WTC11 (cell line): ENCODE measurements around the gene NKX6-2. TPM values are rescaled to one million over a fixed set of nuclear protein-coding genes. Genes with fewer than 3 reads are reported as not detected.

Source experiments
- ATAC-seq: fragments of 200-7000 bp; cut with Tn5 transposase; 2 replicates; pipeline ENCODE4 v1.10.0; 2021; ENCODE audit warnings: mild to moderate bottlenecking, moderate library complexity
- CTCF ChIA-PET: fragments of 300-600 bp; sonication (Branson Sonifier 250); formaldehyde crosslinking; loops from one replicate; lab custom pipeline; 2021; ENCODE audit warnings: antibody characterized with exemption; lab: Charles Lee
- POLR2A ChIA-PET: fragments of 350-600 bp; sonication (Branson Sonifier 250); formaldehyde crosslinking; loops from one replicate; lab custom pipeline; 2021; ENCODE audit warnings: antibody characterized with exemption; lab: Charles Lee
- DNase-seq: peaks from one replicate; pipeline ENCODE4 v3.0.0; 2021; ENCODE audit warnings: low spot score
- H3K27ac Mint-ChIP-seq: 2 replicates; pipeline ENCODE4 v1.8.0; 2021; ENCODE audit warnings: mixed read lengths
- H3K27me3 Mint-ChIP-seq: 2 replicates; pipeline ENCODE4 v1.8.0; 2021; ENCODE audit warnings: low read depth, mild to moderate bottlenecking, moderate library complexity, mixed read lengths
- H3K36me3 Mint-ChIP-seq: 2 replicates; pipeline ENCODE4 v1.8.0; 2021; ENCODE audit warnings: mixed read lengths
- H3K4me1 Mint-ChIP-seq: 2 replicates; pipeline ENCODE4 v1.8.0; 2022; ENCODE audit warnings: mixed read lengths
- H3K4me3 Mint-ChIP-seq: 2 replicates; pipeline ENCODE4 v1.8.0; 2021; ENCODE audit warnings: mild to moderate bottlenecking, moderate library complexity, mixed read lengths
- H3K9me3 Mint-ChIP-seq: 2 replicates; pipeline ENCODE4 v1.8.0; 2021; ENCODE audit warnings: mixed read lengths
- ATF1 ChIP-seq: sonication (generic); formaldehyde crosslinking; IDR thresholded peaks from 2 replicates; pipeline ENCODE4 v1.8.1; 2023; ENCODE audit warnings: mild to moderate bottlenecking, moderate library complexity, missing genetic modification reagents
- CREB1 ChIP-seq: sonication (generic); formaldehyde crosslinking; IDR thresholded peaks from 2 replicates; pipeline ENCODE4 v1.8.0; 2023; ENCODE audit warnings: mild to moderate bottlenecking, missing genetic modification reagents
- E2F5 ChIP-seq: sonication (generic); formaldehyde crosslinking; IDR thresholded peaks from 2 replicates; pipeline ENCODE4 v1.8.1; 2022; ENCODE audit warnings: mild to moderate bottlenecking, moderate library complexity, missing genetic modification reagents
- ERG ChIP-seq: fragments of 250-450 bp; sonication (Bioruptor Pico); IDR thresholded peaks from 2 replicates; pipeline ENCODE4 v1.8.0; 2021; ENCODE audit warnings: mild to moderate bottlenecking
- GABPB1 ChIP-seq: sonication (generic); formaldehyde crosslinking; IDR thresholded peaks from 2 replicates; pipeline ENCODE4 v1.8.1; 2023; ENCODE audit warnings: mild to moderate bottlenecking, missing genetic modification reagents
- HMGA2 ChIP-seq: fragments of 250-450 bp; sonication (Bioruptor Pico); IDR thresholded peaks from 2 replicates; pipeline ENCODE4 v1.4.0; 2021; ENCODE audit warnings: mild to moderate bottlenecking, moderate library complexity
- JUN ChIP-seq: sonication (generic); formaldehyde crosslinking; IDR thresholded peaks from 2 replicates; pipeline ENCODE4 v1.8.0; 2023; ENCODE audit warnings: mild to moderate bottlenecking, missing genetic modification reagents
- MAX ChIP-seq: sonication (generic); formaldehyde crosslinking; IDR thresholded peaks from 2 replicates; pipeline ENCODE4 v1.8.0; 2022; ENCODE audit warnings: mild to moderate bottlenecking, missing genetic modification reagents
- MYBL2 ChIP-seq: sonication (generic); formaldehyde crosslinking; IDR thresholded peaks from 2 replicates; pipeline ENCODE4 v1.8.1; 2023; ENCODE audit warnings: mild to moderate bottlenecking, moderate library complexity, missing genetic modification reagents
- NFE2L1 ChIP-seq: sonication (generic); formaldehyde crosslinking; IDR thresholded peaks from 2 replicates; pipeline ENCODE4 v1.8.1; 2023; ENCODE audit warnings: missing genetic modification reagents
- NFYB ChIP-seq: sonication (generic); formaldehyde crosslinking; conservative IDR thresholded peaks from 2 replicates; pipeline ENCODE4 v1.8.0; 2022; ENCODE audit warnings: low read depth, missing genetic modification reagents
- RELA ChIP-seq: sonication (generic); formaldehyde crosslinking; IDR thresholded peaks from 2 replicates; pipeline ENCODE4 v1.8.1; 2022; ENCODE audit warnings: missing genetic modification reagents, mild to moderate bottlenecking, borderline replicate concordance
- SMAD4 ChIP-seq: sonication (generic); formaldehyde crosslinking; IDR thresholded peaks from 2 replicates; pipeline ENCODE4 v1.8.0; 2022; ENCODE audit warnings: mild to moderate bottlenecking, missing genetic modification reagents
- TP53 ChIP-seq: sonication (generic); formaldehyde crosslinking; IDR thresholded peaks from 2 replicates; pipeline ENCODE4 v1.8.1; 2023; ENCODE audit warnings: mild to moderate bottlenecking, missing genetic modification reagents
- ZBTB43 ChIP-seq: sonication (generic); formaldehyde crosslinking; IDR thresholded peaks from 2 replicates; pipeline ENCODE4 v1.8.1; 2023; ENCODE audit warnings: mild to moderate bottlenecking, missing genetic modification reagents
- ZNF317 ChIP-seq: sonication (generic); formaldehyde crosslinking; IDR thresholded peaks from 2 replicates; pipeline ENCODE4 v1.8.1; 2023; ENCODE audit warnings: low read depth, mild to moderate bottlenecking, moderate library complexity, missing genetic modification reagents, borderline replicate concordance
- ZNF425 ChIP-seq: fragments of 250-450 bp; sonication (Bioruptor Pico); conservative IDR thresholded peaks from 2 replicates; pipeline ENCODE4 v1.9.0; 2021; ENCODE audit warnings: mild to moderate bottlenecking
- ZNF671 ChIP-seq: fragments of 250-450 bp; sonication (Bioruptor Pico); IDR thresholded peaks from 2 replicates; pipeline ENCODE4 v1.8.0; 2021; ENCODE audit warnings: mild to moderate bottlenecking
- total RNA-seq: library from RNA; stranded (reverse); gene quantifications from 3 replicates; pipeline ENCODE4 v1.2.3, GENCODE V29; 2021

NKX6-2 gene
- total RNA-seq, 1 experiment from 2014 or later = 0.15 TPM

GRCh38 chr10:132832186-132832969, 46.4 kb upstream of the NKX6-2 start:
- no peak overlapping the region for H3K27ac Mint-ChIP-seq
- H3K4me3 Mint-ChIP-seq = no peak overlapping the region
- 0 out of 2 replicates have a peak, but pooled peaks cover 2% of the 10 kb centered on the region for H3K4me1 Mint-ChIP-seq
- ATAC-seq = no peak
- peaks cover 6% of the 10 kb centered on the region; the same call in 1 of the 2 replicates for H3K27me3 Mint-ChIP-seq
- H3K9me3 Mint-ChIP-seq = peaks cover 12% of the 10 kb centered on the region
- ChIA-PET POLR2A (no interaction called here), CTCF (no interaction called here)
- TF ChIP-seq HMGA2 = no peak
- TF ChIP-seq ATF1 = no peak
- H3K36me3 Mint-ChIP-seq = peaks cover 10% of the 10 kb centered on the region
- no peak for DNase-seq

GRCh38 chr10:132829403-132829802, 43.5 kb upstream of the NKX6-2 start:
- Mint-ChIP-seq H3K36me3 (peaks cover 11% of the 10 kb centered on the region), H3K4me1 (no peaks in the 10 kb centered on the region), H3K4me3 (no peak overlapping the region), H3K27me3 (peaks cover 6% of the 10 kb centered on the region; the same call in 1 of the 2 replicates), H3K9me3 (peaks cover 9% of the 10 kb centered on the region), H3K27ac (no peak overlapping the region)
- ChIA-PET CTCF (no interaction called here), POLR2A (no interaction called here)
- ATAC-seq (no peak), DNase-seq (no peak)
- TF ChIP-seq JUN (CRISPR knock-in tag) (no peak), SMAD4 (CRISPR knock-in tag) (no peak), GABPB1 (CRISPR knock-in tag) (no peak), ATF1 (no peak), RELA (CRISPR knock-in tag) (no peak), MAX (CRISPR knock-in tag) (no peak), ZNF317 (no peak), NFYB (CRISPR knock-in tag) (no peak), MYBL2 (CRISPR knock-in tag) (no peak), E2F5 (CRISPR knock-in tag) (no peak), TP53 (CRISPR knock-in tag) (no peak), ZBTB43 (no peak), ZNF425 (CRISPR knock-in tag) (no peak), NFE2L1 (CRISPR knock-in tag) (no peak), CREB1 (CRISPR knock-in tag) (no peak), ZNF671 (CRISPR knock-in tag) (no peak), ERG (CRISPR knock-in tag) (no peak)
